Right lobe of liver (tissue), 4 donors: ENCODE results near the gene PLAGL2.

ENCODE experiments used
- CTCF ChIP-seq, 4 donors: fragments of 200-600 bp in 3 of 4; fragments of 450-650 bp in 1 of 4; IDR thresholded peaks; one replicate each; pipeline versions ENCODE4 v1.5.1 to v1.8.0; 2016 to 2022; ENCODE audit warnings: antibody characterized with exemption in 4 of 4, mild to moderate bottlenecking in 2 of 4
- POLR2A ChIP-seq: fragments of 450-650 bp; IDR thresholded peaks from one replicate; pipeline ENCODE4 v1.6.1; 2017; ENCODE audit warnings: antibody characterized with exemption, mild to moderate bottlenecking
- donor health status: DM: no; HTN: no; CAD: no.
- donor health status: DM: no; HTN: no; CAD: no.
- donor health status: DM: no; HTN: yes; CAD: no.

GRCh38 chr20:32238483-32239425 lies 31.2 kb upstream of the PLAGL2 start:
- TF ChIP-seq CTCF (IDR thresholded peaks at IDR 0.05) = no peak
- no peak for TF ChIP-seq POLR2A
